HG02870 (cell line): ENCODE measurements around the gene SPIN2A.
"Not testable (repeated sequence)": the region's sequence is repeated elsewhere in the genome, so short reads cannot be mapped to it uniquely, and the experiment has no call there.

Experiments
- ATAC-seq: cut with Tn5 transposase; IDR thresholded peaks from one replicate; pipeline ENCODE4 v1.9.1; 2021; ENCODE audit warnings: mild to moderate bottlenecking, moderate library complexity; ENCODE audit not compliant: unreplicated experiment

Gene SPIN2A

GRCh38 chrX:57137073-57137472 lies at the start of gene SPIN2A:
Gene SPIN2A (minus strand): TSS chrX:57137397. CDS start chrX:57136597, 800 bp downstream.
- ATAC-seq, result not testable (repeated sequence)

DNA sequence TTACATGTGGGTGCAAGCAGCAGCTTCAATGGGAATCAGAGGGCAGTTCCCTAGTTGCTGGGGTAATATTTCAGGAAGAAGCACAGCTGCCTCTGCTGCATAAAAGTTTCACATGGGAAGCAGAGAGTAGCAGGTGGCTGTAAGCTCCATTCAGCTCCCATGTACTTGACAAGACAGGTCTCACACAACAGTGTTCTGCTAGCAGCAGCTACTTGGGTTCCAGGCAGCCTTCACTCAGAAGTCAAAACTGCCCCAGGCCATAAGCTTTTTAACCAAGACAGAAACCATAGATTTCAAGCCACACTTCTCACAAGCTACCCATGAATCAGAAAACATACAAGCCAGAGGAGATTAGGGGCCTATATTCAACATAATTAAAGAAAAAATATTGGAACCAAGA lies 41.4 kb upstream of the SPIN2A start:
- no peak for ATAC-seq

GRCh38 chrX:57177070-57177469 lies 39.9 kb upstream of the SPIN2A start:
- ATAC-seq, result no peak

DNA sequence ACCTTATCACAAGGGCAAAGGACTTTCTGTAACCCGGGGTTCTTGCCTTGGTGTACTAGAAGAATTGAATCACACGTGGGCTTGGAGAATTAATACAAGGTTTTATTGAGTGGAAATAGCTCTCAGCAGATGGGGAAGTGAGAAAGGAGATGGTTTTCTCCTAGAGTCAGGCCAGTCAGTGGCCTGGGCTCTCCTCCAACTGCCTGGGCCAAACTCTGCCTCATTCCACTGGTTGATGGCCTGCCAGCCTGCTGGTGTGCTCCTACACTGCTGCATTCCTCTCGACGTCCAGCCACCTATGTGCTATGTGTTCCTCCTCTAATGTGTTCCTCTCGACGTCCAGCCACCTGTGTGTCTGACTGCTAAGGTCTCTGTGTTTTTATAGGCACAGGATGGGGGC lies 35.3 kb upstream of the SPIN2A start:
- no peak for ATAC-seq

GRCh38 chrX:57156397-57157049 lies 19.3 kb upstream of the SPIN2A start:
- ATAC-seq, result peak; percentile 48

- ATAC-seq, result no peak
Measured at GRCh38 chrX:57155171-57155570, 18.0 kb upstream of the SPIN2A start.

GRCh38 chrX:57152222-57152621 lies 15.0 kb upstream of the SPIN2A start:
- ATAC-seq, result not testable (repeated sequence)

GRCh38 chrX:57138674-57139073 lies 1.5 kb upstream of the SPIN2A start:
- ATAC-seq, result no peak

DNA sequence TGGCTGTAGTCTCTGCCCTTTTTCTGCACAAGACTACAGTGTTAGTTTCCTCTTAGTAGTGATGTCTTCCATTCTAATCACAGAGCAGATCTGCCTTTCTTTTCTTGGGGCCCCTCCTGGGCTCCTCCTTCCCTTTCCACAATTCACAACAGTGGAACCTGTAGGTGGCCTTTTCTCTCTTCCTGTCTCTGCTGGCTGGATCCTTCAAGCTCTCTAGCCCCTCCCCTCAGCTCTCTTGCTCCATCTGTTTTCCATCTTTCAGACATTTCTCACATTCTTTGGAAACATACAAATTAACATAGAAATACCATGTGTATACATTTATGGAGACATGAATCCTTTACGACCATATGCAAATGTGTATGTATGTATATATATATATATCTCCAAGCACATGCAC lies 304 bp upstream of the SPIN2A start:
- ATAC-seq, result no peak

- ATAC-seq, result not testable (repeated sequence)
Measured at GRCh38 chrX:57136589-57136988, 608 bp downstream of the SPIN2A start.

- no peak for ATAC-seq
Measured at GRCh38 chrX:57135287-57135686, 1.9 kb downstream of the SPIN2A start.

GRCh38 chrX:57134702-57135101 lies 2.5 kb downstream of the SPIN2A start:
- no peak for ATAC-seq

DNA sequence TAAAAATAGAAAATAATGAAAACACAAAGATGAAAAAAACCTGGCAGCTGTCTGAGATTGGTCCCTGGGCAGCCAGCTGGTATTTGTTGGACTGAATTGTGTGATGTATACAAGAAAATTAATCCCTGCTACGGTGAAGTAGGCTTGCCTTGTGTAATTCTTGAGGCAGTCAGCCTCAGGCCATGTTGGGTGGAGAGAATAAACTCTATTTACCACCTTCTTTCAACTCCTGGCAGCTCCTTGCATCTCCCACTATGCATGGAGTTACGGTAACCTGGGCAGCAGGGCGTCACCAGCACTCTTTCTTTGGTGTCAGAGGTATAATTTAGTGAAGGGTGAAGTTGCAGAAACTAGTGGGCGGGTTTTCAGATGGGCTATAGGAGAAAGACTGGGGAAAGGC lies 3.5 kb downstream of the SPIN2A start:
- no peak for ATAC-seq

DNA sequence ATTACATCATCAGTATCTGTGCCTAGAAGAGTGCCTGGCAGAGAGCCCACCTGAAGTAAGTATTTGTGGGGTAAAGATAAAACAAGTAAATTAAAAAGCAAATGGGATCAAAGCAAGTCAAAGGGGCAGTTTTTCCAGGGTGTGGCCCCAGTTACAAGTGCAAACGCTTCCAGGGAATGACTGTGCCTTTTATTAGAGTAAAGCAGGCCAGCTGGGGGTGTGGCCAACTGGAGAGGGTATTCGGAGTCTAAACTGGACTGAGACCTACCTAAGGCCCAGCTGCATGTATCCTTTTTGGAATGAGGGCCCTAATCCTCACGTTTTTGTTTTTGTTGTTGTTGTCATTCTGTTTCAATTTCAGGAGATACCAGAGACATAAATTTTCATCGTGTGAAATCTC lies 3.9 kb downstream of the SPIN2A start:
- ATAC-seq, result not testable (repeated sequence)

DNA sequence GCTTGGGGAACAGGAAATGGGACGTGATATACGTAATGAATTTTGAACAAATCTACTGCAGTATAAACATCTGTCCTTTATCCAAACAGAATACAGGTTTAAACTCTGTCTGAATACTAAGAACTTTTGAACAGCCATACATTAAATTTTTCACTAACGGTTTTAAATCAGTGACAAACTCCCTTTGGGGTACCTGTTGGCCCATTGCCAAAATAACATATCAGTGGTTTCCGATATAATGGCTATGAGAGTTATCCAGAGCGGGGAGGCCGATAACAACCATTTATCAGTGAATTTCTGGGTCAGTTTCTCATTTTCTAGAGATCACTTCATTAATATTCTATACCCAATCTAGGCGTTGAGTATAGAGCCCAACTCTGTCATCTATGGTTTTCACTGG lies 5.2 kb downstream of the SPIN2A start:
- ATAC-seq, result no peak

DNA sequence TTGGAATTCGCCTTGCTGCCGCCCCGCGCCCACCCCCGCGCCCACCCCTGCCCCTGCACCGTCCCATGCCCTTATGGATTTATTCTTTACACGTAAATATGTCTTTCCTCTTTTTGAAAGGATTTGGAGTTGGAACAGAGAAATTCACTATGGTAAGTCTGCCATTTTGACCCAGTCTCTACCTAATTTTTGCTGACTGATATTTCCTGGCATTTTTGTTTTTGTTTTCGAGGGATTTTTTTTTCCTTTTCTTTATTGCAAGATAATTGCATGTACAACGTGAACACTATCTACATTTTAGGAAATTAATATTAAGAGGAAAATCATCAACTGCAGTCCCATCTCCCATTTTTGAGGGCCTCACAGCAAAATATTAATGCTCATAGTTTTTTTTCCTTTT lies 15.4 kb downstream of the SPIN2A start:
- no peak for ATAC-seq

DNA sequence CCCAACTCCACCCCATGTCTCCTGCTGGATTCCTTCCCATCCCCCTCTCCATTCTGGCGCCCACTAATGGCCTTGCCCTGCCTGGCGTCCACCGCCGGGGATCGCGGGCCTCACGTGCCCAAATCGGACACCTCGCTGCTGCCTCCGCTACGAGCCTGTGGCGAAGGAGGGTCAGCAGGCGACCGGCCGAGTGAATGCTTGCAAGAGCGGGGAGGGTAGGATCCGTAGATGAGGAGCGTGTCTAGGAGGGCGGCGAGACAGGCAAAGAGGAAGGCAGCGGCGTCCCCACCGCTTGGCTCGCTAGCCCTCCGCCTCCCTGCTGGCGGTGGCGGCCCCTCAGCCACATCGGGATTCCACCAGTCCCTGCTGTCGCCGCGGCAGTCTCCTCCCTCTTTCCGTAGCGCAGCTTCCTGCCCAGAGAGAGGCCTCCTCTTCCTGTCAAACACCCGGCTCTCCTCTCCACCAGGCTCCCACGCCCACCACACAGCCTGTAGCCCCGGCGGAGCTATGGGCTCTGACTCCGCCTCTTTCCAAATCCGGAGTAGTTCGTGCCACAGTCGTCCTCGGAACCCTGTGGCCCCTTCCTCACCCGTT lies 15.9 kb downstream of the SPIN2A start, which contains the start of gene SPIN2B:
Gene SPIN2B, minus strand, starts transcription at position 387 of the 594 bp plus-strand sequence.
- ATAC-seq, result peak; percentile 99

GRCh38 chrX:57120619-57121161 lies 16.5 kb downstream of the SPIN2A start:
- ATAC-seq, result not testable (repeated sequence)

GRCh38 chrX:57119416-57119815 lies 17.8 kb downstream of the SPIN2A start:
- ATAC-seq, result no peak

DNA sequence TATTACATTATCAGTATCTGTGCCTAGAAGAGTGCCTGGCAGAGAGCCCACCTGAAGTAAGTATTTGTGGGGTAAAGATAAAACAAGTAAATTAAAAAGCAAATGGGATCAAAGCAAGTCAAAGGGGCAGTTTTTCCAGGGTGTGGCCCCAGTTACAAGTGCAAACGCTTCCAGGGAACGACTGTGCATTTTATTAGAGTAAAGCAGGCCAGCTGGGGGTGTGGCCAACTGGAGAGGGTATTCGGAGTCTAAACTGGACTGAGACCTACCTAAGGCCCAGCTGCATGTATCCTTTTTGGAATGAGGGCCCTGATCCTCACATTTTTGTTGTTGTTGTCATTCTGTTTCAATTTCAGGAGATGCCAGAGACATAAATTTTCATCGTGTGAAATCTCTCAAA lies 19.6 kb downstream of the SPIN2A start:
- not testable (repeated sequence) for ATAC-seq

- no peak for ATAC-seq
Measured at GRCh38 chrX:57104921-57105398, 32.2 kb downstream of the SPIN2A start.

DNA sequence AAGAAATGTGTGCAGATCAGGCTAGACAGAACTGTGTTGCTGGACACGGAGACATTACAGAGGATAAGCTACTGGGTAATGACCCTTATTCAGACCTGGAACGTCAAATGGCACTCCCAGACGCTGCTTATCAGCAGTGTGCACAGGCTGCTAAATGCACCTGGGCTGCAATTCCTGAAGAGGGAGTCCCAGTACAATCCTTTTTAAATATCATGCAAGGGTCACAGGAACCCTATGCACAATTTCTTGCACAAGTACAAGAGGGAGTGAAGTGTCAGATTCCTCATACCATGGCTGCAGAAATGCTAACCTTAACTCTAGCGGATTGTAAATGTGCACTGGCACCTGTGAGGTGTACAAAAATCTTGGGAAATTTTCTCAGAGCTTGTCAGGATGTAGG lies 32.8 kb downstream of the SPIN2A start:
- ATAC-seq, result no peak
